Measurements from ENCODE around the gene AVPR1A.

AVPR1A gene

DNA sequence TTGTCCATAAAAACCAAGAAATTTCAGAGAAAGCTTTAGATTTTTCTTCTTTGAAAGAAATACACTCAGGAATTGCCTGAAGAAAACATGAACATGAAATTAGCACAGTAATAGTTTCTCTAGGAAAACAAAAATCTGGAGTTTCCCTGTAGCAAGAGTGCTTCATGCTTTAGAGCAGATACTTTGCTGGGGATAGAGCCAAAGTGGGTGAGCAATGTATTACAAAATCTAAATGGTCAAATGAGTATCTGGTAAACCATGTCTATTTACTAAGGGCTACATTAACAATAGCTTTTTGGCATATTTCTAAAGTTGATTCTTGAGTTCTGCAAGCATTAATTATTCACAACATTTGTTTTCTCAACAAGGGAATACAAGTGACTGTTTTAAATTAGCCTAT, 26.2 kb downstream of the AVPR1A start:
- no peaks in the 10 kb centered on the region for H3K9me3 ChIP-seq (ENCODE audit: insufficient read depth, low read length)
- no peak overlapping the region for H2AFZ ChIP-seq (ENCODE audit: low read depth, low read length, severe bottlenecking)
- H3F3A ChIP-seq (ENCODE audit: insufficient read depth), result no peaks in the 10 kb centered on the region
- no peaks in the 10 kb centered on the region for H4K20me1 ChIP-seq (ENCODE audit: low read depth, low read length)
- H3K4me2 ChIP-seq (ENCODE audit: low read depth, low read length, poor library complexity, severe bottlenecking), result no peak overlapping the region
- no peak overlapping the region for H3K4me3 ChIP-seq (ENCODE audit: insufficient read depth, low read length, poor library complexity, severe bottlenecking)
- no peaks in the 10 kb centered on the region for H3K36me3 ChIP-seq (ENCODE audit: low read length)
- no peaks in the 10 kb centered on the region for H3K27me3 ChIP-seq (ENCODE audit: low read length)
- no peak overlapping the region for H3K27ac ChIP-seq (ENCODE audit: low read depth, low read length)
- H3K9me2 ChIP-seq (replicated peaks; ENCODE audit: insufficient read depth, low read length), result 0 out of 2 replicates have a peak, but pooled peaks cover 2% of the 10 kb centered on the region
- no peak overlapping the region for H3K9ac ChIP-seq (ENCODE audit: low read length)
- H3K79me2 ChIP-seq (ENCODE audit: insufficient read depth, low read length), result no peaks in the 10 kb centered on the region
- TF ChIP-seq CTCF (IDR thresholded peaks at IDR 0.05; ENCODE audit: insufficient read depth, low read length, poor library complexity, severe bottlenecking), result no peak
- TF ChIP-seq EZH2phosphoT487 (conservative IDR thresholded peaks at IDR 0.05; ENCODE audit: low read length), result no peak

- Histone ChIP-seq H3K27me3 (ENCODE audit: low read length) (no peaks in the 10 kb centered on the region), H3K9ac (ENCODE audit: low read length) (no peak overlapping the region), H3K9me3 (ENCODE audit: insufficient read depth, low read length) (no peaks in the 10 kb centered on the region), H3K27ac (ENCODE audit: low read depth, low read length) (no peak overlapping the region), H3K4me2 (ENCODE audit: low read depth, low read length, poor library complexity, severe bottlenecking) (no peak overlapping the region), H3K9me2 (replicated peaks; ENCODE audit: insufficient read depth, low read length) (no peaks in the 10 kb centered on the region), H3K36me3 (ENCODE audit: low read length) (no peaks in the 10 kb centered on the region), H4K20me1 (ENCODE audit: low read depth, low read length) (no peaks in the 10 kb centered on the region), H3K4me3 (ENCODE audit: insufficient read depth, low read length, poor library complexity, severe bottlenecking) (no peak overlapping the region), H2AFZ (ENCODE audit: low read depth, low read length, severe bottlenecking) (no peak overlapping the region), H3F3A (ENCODE audit: insufficient read depth) (no peaks in the 10 kb centered on the region), H3K79me2 (ENCODE audit: insufficient read depth, low read length) (no peaks in the 10 kb centered on the region)
- TF ChIP-seq EZH2phosphoT487 (conservative IDR thresholded peaks at IDR 0.05; ENCODE audit: low read length) (no peak), CTCF (IDR thresholded peaks at IDR 0.05; ENCODE audit: insufficient read depth, low read length, poor library complexity, severe bottlenecking) (peak; percentile 63)
Measured at GRCh38 chr12:63103494-63104131, 47.4 kb downstream of the AVPR1A start.

DNA sequence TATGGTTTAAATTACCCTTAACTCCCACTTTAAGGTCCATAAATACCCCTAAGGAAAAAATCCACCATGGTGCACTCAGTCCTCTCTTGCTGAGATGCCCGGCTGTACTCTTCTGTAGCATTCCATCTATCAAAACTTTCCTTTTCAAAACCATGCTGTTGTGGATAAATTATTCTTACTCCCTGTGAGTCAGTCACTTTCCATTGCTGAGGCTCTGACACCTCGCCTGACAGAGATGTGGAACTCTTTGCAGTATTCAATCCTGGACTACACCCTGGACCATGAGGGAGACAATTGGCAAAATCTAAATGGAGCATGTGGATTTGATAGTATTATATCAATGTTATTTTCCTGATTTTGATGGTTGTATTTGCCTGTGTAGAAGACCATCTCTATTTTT, 49.1 kb downstream of the AVPR1A start:
- H3K9me2 ChIP-seq (replicated peaks; ENCODE audit: insufficient read depth, low read length), result no peaks in the 10 kb centered on the region
- no peak overlapping the region for H3K9ac ChIP-seq (ENCODE audit: low read length)
- no peaks in the 10 kb centered on the region for H4K20me1 ChIP-seq (ENCODE audit: low read depth, low read length)
- H3F3A ChIP-seq (ENCODE audit: insufficient read depth), result no peaks in the 10 kb centered on the region
- H3K9me3 ChIP-seq (ENCODE audit: insufficient read depth, low read length), result no peaks in the 10 kb centered on the region
- H3K79me2 ChIP-seq (ENCODE audit: insufficient read depth, low read length), result no peaks in the 10 kb centered on the region
- no peak overlapping the region for H3K4me2 ChIP-seq (ENCODE audit: low read depth, low read length, poor library complexity, severe bottlenecking)
- TF ChIP-seq EZH2phosphoT487 (conservative IDR thresholded peaks at IDR 0.05; ENCODE audit: low read length) (no peak), CTCF (IDR thresholded peaks at IDR 0.05; ENCODE audit: insufficient read depth, low read length, poor library complexity, severe bottlenecking) (no peak)
- H3K27ac ChIP-seq (ENCODE audit: low read depth, low read length), result no peak overlapping the region
- no peak overlapping the region for H3K4me3 ChIP-seq (ENCODE audit: insufficient read depth, low read length, poor library complexity, severe bottlenecking)
- H3K27me3 ChIP-seq (ENCODE audit: low read length), result no peaks in the 10 kb centered on the region
- H2AFZ ChIP-seq (ENCODE audit: low read depth, low read length, severe bottlenecking), result no peak overlapping the region
- no peaks in the 10 kb centered on the region for H3K36me3 ChIP-seq (ENCODE audit: low read length)
